ENCODE measurements around the gene SMIM3.

- TF ChIP-seq RCOR1 (IDR thresholded peaks at IDR 0.05; ENCODE audit: low read depth, low read length) (no peak), CTCF (IDR thresholded peaks at IDR 0.05) (no peak; the same call in 2 of the 3 replicates), NR3C1 (IDR thresholded peaks at IDR 0.05) (no peak), CEBPB (IDR thresholded peaks at IDR 0.05) (no peak), FOXS1 (CRISPR knock-in tag; IDR thresholded peaks at IDR 0.05) (no peak), POLR2A (IDR thresholded peaks at IDR 0.05; ENCODE audit: low read length) (no peak), ZFP36 (IDR thresholded peaks at IDR 0.05; ENCODE audit: borderline replicate concordance, partially characterized antibody) (no peak), PBX3 (IDR thresholded peaks at IDR 0.05) (no peak), RAD21 (conservative IDR thresholded peaks at IDR 0.05 in 1 of 2, IDR thresholded peaks at IDR 0.05 in 1 of 2) (no peak), CHD4 (IDR thresholded peaks at IDR 0.05; ENCODE audit: borderline replicate concordance) (no peak), USF2 (IDR thresholded peaks at IDR 0.05) (no peak), SMC3 (IDR thresholded peaks at IDR 0.05) (no peak), HDAC2 (IDR thresholded peaks at IDR 0.05) (no peak)
Measured at GRCh38 chr5:150779397-150780186, 1.0 kb downstream of the SMIM3 start.

Measured in A549 (cell line).